ENCODE results near the gene NUDT16L1. TPM values are rescaled to one million over a fixed set of nuclear protein-coding genes. Genes with fewer than 3 reads are reported as not detected.

The NUDT16L1 gene
- total RNA-seq, 1 donor from 2014 or later: 21.2 TPM

GRCh38 chr16:4682084-4682591 lies 11.2 kb upstream of the NUDT16L1 start:
- DNase-seq (ENCODE audit: low read depth, low spot score): no peak

- no peak for DNase-seq (ENCODE audit: low read depth, low spot score)
Observed at GRCh38 chr16:4682616-4683254, 10.6 kb upstream of the NUDT16L1 start.

- no peak for DNase-seq (ENCODE audit: low read depth, low spot score)
Observed at GRCh38 chr16:4683255-4684057, 9.9 kb upstream of the NUDT16L1 start.

GRCh38 chr16:4684058-4684715 lies 9.2 kb upstream of the NUDT16L1 start:
- no peak for DNase-seq (ENCODE audit: low read depth, low spot score)

- DNase-seq (ENCODE audit: low read depth, low spot score): no peak
Observed at GRCh38 chr16:4684763-4685162, 8.6 kb upstream of the NUDT16L1 start.

- DNase-seq (ENCODE audit: low read depth, low spot score): no peak
Observed at GRCh38 chr16:4685292-4685691, 8.1 kb upstream of the NUDT16L1 start.

- DNase-seq (ENCODE audit: low read depth, low spot score): no peak
Observed at GRCh38 chr16:4685776-4686496, 7.4 kb upstream of the NUDT16L1 start.

GRCh38 chr16:4686497-4687210 lies 6.7 kb upstream of the NUDT16L1 start:
- DNase-seq (ENCODE audit: low read depth, low spot score): no peak

GRCh38 chr16:4687416-4687815 lies 5.9 kb upstream of the NUDT16L1 start:
- DNase-seq (ENCODE audit: low read depth, low spot score): no peak

- no peak for DNase-seq (ENCODE audit: low read depth, low spot score)
Observed at GRCh38 chr16:4687946-4688673, 5.3 kb upstream of the NUDT16L1 start.

- no peak for DNase-seq (ENCODE audit: low read depth, low spot score)
Observed at GRCh38 chr16:4688674-4689045, 4.7 kb upstream of the NUDT16L1 start.

GRCh38 chr16:4689091-4689671 lies 4.2 kb upstream of the NUDT16L1 start:
- DNase-seq (ENCODE audit: low read depth, low spot score): no peak

GRCh38 chr16:4689864-4690704 lies 3.3 kb upstream of the NUDT16L1 start:
- no peak for DNase-seq (ENCODE audit: low read depth, low spot score)

GRCh38 chr16:4690946-4691665 lies 2.3 kb upstream of the NUDT16L1 start:
- DNase-seq (ENCODE audit: low read depth, low spot score): no peak

GRCh38 chr16:4691666-4692412 lies 1.5 kb upstream of the NUDT16L1 start:
- no peak for DNase-seq (ENCODE audit: low read depth, low spot score)

- DNase-seq (ENCODE audit: low read depth, low spot score): no peak
Observed at GRCh38 chr16:4692460-4693295, 684 bp upstream of the NUDT16L1 start.
